Transverse colon (tissue), 4 donors: ENCODE results near the gene ITGB7.

ENCODE experiments used
- EP300 ChIP-seq: sonication (generic); formaldehyde crosslinking; IDR thresholded peaks from one replicate; pipeline ENCODE4 v1.6.1; 2017; ENCODE audit warnings: antibody characterized with exemption, low read depth
- POLR2A ChIP-seq: fragments of 450-650 bp; IDR thresholded peaks from one replicate; pipeline ENCODE4 v1.6.1; 2016; ENCODE audit warnings: antibody characterized with exemption, mild to moderate bottlenecking, moderate library complexity
- POLR2AphosphoS5 ChIP-seq, 3 donors: sonication (generic); formaldehyde crosslinking; IDR thresholded peaks; one replicate each; pipeline ENCODE4 v1.6.1; 2016; ENCODE audit warnings: antibody characterized with exemption in 3 of 3
- TF ChIP-seq, protein P1 (sequence below), 5 experiments: fragments of 200-600 bp in 3 of 5; fragments of 450-650 bp in 2 of 5; sonication (generic) in 3 of 5; IDR thresholded peaks; 1 replicate in 2 of 5; 2 replicates in 3 of 5; pipeline ENCODE4 v1.5.1; 2016 to 2017; ENCODE audit warnings: antibody characterized with exemption in 5 of 5, inconsistent platforms in 3 of 5, mild to moderate bottlenecking in 2 of 5, moderate library complexity in 1 of 5

- TF ChIP-seq, protein P1, sequence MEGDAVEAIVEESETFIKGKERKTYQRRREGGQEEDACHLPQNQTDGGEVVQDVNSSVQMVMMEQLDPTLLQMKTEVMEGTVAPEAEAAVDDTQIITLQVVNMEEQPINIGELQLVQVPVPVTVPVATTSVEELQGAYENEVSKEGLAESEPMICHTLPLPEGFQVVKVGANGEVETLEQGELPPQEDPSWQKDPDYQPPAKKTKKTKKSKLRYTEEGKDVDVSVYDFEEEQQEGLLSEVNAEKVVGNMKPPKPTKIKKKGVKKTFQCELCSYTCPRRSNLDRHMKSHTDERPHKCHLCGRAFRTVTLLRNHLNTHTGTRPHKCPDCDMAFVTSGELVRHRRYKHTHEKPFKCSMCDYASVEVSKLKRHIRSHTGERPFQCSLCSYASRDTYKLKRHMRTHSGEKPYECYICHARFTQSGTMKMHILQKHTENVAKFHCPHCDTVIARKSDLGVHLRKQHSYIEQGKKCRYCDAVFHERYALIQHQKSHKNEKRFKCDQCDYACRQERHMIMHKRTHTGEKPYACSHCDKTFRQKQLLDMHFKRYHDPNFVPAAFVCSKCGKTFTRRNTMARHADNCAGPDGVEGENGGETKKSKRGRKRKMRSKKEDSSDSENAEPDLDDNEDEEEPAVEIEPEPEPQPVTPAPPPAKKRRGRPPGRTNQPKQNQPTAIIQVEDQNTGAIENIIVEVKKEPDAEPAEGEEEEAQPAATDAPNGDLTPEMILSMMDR (IDR thresholded peaks at IDR 0.05): no peak
- no peak for TF ChIP-seq POLR2A
- TF ChIP-seq POLR2AphosphoS5 (IDR thresholded peaks at IDR 0.05): no peak
- no peak for TF ChIP-seq EP300
Observed at GRCh38 chr12:53225635-53226424, 18.8 kb upstream of the ITGB7 start.
